Measurements from ENCODE around the gene FAM120C. TPM values are rescaled to one million over a fixed set of nuclear protein-coding genes. Genes with fewer than 3 reads are reported as not detected.
A peak's percentile ranks its signal among the peaks of the same experiment; 100 is the strongest.

The FAM120C gene
- total RNA-seq, 1 donor, result 8.6 TPM

GRCh38 chrX:54171091-54171490 lies 12.0 kb downstream of the FAM120C start:
- DNase-seq (ENCODE audit: low read depth), result no peak
- TF ChIP-seq CTCF (IDR thresholded peaks at IDR 0.05; ENCODE audit: insufficient read depth, low read depth, low read length), result no peak
- H3K4me3 ChIP-seq (ENCODE audit: low read depth, low read length), result no peak overlapping the region

GRCh38 chrX:54166915-54167314 lies 16.1 kb downstream of the FAM120C start:
- no peak overlapping the region for H3K4me3 ChIP-seq (ENCODE audit: low read depth, low read length)
- DNase-seq (ENCODE audit: low read depth), result peak; percentile 38
- TF ChIP-seq CTCF (IDR thresholded peaks at IDR 0.05; ENCODE audit: insufficient read depth, low read depth, low read length), result no peak

GRCh38 chrX:54157561-54157960 lies 25.5 kb downstream of the FAM120C start:
- TF ChIP-seq CTCF (IDR thresholded peaks at IDR 0.05; ENCODE audit: insufficient read depth, low read depth, low read length), result no peak
- no peak overlapping the region for H3K4me3 ChIP-seq (ENCODE audit: low read depth, low read length)
- no peak for DNase-seq (ENCODE audit: low read depth)

GRCh38 chrX:54134269-54134668 lies 48.8 kb downstream of the FAM120C start:
- TF ChIP-seq CTCF (IDR thresholded peaks at IDR 0.05; ENCODE audit: insufficient read depth, low read depth, low read length), result no peak
- no peak for DNase-seq (ENCODE audit: low read depth)
- H3K4me3 ChIP-seq (ENCODE audit: low read depth, low read length), result no peak overlapping the region

- no peak for TF ChIP-seq CTCF (IDR thresholded peaks at IDR 0.05; ENCODE audit: insufficient read depth, low read depth, low read length)
- no peak for DNase-seq (ENCODE audit: low read depth)
- no peak overlapping the region for H3K4me3 ChIP-seq (ENCODE audit: low read depth, low read length)
Measured at GRCh38 chrX:54116391-54116790, 66.7 kb downstream of the FAM120C start.

GRCh38 chrX:54093571-54093970 lies 89.5 kb downstream of the FAM120C start:
- no peak overlapping the region for H3K4me3 ChIP-seq (ENCODE audit: low read depth, low read length)
- no peak for DNase-seq (ENCODE audit: low read depth)
- TF ChIP-seq CTCF (IDR thresholded peaks at IDR 0.05; ENCODE audit: insufficient read depth, low read depth, low read length), result no peak

- DNase-seq (ENCODE audit: low read depth), result no peak
- H3K4me3 ChIP-seq (ENCODE audit: low read depth, low read length), result no peak overlapping the region
- no peak for TF ChIP-seq CTCF (IDR thresholded peaks at IDR 0.05; ENCODE audit: insufficient read depth, low read depth, low read length)
Measured at GRCh38 chrX:54093159-54093558, 89.9 kb downstream of the FAM120C start.
